Brain microvascular endothelial cell (primary cell): ENCODE measurements around the gene NSUN4.

ENCODE experiments used
- DNase-seq: peaks from one replicate; pipeline ENCODE4 v3.0.0-alpha.2; 2020
- H3K27ac ChIP-seq: fragments of 250-450 bp; sonication (Bioruptor Pico); 2 replicates; pipeline ENCODE4 v1.5.1; 2020; ENCODE audit warnings: mild to moderate bottlenecking, moderate library complexity
- H3K27me3 ChIP-seq: fragments of 250-450 bp; sonication (Bioruptor Pico); replicated peaks from 2 replicates; pipeline ENCODE4 v1.5.1; 2020; ENCODE audit warnings: mild to moderate bottlenecking
- H3K36me3 ChIP-seq: fragments of 250-450 bp; sonication (Bioruptor Pico); replicated peaks from 2 replicates; pipeline ENCODE4 v1.5.1; 2020; ENCODE audit warnings: mild to moderate bottlenecking
- H3K4me3 ChIP-seq: 2 replicates; pipeline ENCODE4 v1.5.1; 2011; ENCODE audit warnings: low read depth, mild to moderate bottlenecking, control low read depth, low read length, moderate library complexity
- in situ Hi-C: cut with HindIII; loops from 2 replicates; pipeline ENCODE4 v1.10.0; 2017; ENCODE audit warnings: low sequenced_read_pairs, low pct_ligation_motif_present
- TF ChIP-seq, protein P1 (sequence below): IDR thresholded peaks from 2 replicates; pipeline ENCODE4 v1.5.1; 2011; ENCODE audit warnings: low read depth, mild to moderate bottlenecking, moderate library complexity, low read length, control low read depth, inconsistent platforms; ENCODE audit errors: missing control alignments

The NSUN4 gene

GRCh38 chr1:46403916-46404315, 63.3 kb downstream of the NSUN4 start:
- Histone ChIP-seq H3K27ac (no peak overlapping the region), H3K4me3 (no peak overlapping the region), H3K36me3 (no peaks in the 10 kb centered on the region), H3K27me3 (peaks cover 4% of the 10 kb centered on the region)
- TF ChIP-seq, protein P1, sequence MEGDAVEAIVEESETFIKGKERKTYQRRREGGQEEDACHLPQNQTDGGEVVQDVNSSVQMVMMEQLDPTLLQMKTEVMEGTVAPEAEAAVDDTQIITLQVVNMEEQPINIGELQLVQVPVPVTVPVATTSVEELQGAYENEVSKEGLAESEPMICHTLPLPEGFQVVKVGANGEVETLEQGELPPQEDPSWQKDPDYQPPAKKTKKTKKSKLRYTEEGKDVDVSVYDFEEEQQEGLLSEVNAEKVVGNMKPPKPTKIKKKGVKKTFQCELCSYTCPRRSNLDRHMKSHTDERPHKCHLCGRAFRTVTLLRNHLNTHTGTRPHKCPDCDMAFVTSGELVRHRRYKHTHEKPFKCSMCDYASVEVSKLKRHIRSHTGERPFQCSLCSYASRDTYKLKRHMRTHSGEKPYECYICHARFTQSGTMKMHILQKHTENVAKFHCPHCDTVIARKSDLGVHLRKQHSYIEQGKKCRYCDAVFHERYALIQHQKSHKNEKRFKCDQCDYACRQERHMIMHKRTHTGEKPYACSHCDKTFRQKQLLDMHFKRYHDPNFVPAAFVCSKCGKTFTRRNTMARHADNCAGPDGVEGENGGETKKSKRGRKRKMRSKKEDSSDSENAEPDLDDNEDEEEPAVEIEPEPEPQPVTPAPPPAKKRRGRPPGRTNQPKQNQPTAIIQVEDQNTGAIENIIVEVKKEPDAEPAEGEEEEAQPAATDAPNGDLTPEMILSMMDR, result no peak
- in situ Hi-C loops, result no loop called here
- DNase-seq, result no peak

- Histone ChIP-seq H3K27me3 (peaks cover 4% of the 10 kb centered on the region), H3K36me3 (no peaks in the 10 kb centered on the region), H3K4me3 (no peak overlapping the region), H3K27ac (no peak overlapping the region)
- no peak for DNase-seq
- in situ Hi-C loops, result no loop called here
- TF ChIP-seq, protein P1, result no peak
These were observed 64.0 kb downstream of the NSUN4 start for GRCh38 chr1:46404482-46405196.

DNA sequence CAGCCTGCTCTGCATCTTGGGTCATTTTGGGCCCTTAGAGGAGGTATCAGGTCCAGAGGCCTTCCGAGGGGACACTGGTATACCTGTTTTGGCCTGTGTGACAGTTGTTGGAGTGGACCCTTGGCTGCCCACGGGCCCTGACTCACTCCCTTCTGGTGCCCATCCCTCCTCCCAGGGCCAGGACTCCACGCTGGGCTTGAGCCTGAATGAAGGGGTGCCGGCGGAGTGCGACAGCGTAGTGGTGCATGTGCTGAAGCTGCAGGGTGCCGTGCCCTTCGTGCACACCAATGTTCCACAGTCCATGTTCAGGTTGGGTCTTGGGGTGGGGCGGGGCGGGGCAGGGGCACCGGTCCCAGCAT, 64.6 kb downstream of the NSUN4 start:
- H3K27me3 ChIP-seq, result peaks cover 4% of the 10 kb centered on the region
- in situ Hi-C loops, result no loop called here
- no peaks in the 10 kb centered on the region for H3K36me3 ChIP-seq
- TF ChIP-seq, protein P1, result no peak
- no peak for DNase-seq
- no peak overlapping the region for H3K27ac ChIP-seq
- H3K4me3 ChIP-seq, result no peak overlapping the region

DNA sequence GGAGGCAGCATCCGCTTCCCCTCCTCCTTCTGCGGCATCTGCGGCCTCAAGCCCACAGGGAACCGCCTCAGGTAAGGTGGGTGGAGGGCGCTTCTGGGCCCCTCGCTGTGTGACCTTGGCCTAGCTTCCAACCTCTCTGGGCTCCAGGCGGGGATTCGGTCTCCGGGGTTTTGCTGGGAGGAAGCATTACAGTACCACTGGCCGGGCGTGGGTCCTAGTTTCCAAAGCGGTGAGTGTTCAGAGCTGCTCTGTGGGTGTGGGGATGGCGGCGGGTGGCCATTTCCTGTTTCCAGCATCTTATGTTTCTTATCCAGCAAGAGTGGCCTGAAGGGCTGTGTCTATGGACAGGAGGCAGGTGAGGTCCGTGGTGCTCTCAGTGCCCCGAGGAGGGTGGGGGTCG, 65.1 kb downstream of the NSUN4 start:
- in situ Hi-C loops, result no loop called here
- no peaks in the 10 kb centered on the region for H3K36me3 ChIP-seq
- TF ChIP-seq, protein P1, result no peak
- no peak overlapping the region for H3K4me3 ChIP-seq
- DNase-seq, result no peak
- peaks cover 4% of the 10 kb centered on the region for H3K27me3 ChIP-seq
- no peak overlapping the region for H3K27ac ChIP-seq

DNA sequence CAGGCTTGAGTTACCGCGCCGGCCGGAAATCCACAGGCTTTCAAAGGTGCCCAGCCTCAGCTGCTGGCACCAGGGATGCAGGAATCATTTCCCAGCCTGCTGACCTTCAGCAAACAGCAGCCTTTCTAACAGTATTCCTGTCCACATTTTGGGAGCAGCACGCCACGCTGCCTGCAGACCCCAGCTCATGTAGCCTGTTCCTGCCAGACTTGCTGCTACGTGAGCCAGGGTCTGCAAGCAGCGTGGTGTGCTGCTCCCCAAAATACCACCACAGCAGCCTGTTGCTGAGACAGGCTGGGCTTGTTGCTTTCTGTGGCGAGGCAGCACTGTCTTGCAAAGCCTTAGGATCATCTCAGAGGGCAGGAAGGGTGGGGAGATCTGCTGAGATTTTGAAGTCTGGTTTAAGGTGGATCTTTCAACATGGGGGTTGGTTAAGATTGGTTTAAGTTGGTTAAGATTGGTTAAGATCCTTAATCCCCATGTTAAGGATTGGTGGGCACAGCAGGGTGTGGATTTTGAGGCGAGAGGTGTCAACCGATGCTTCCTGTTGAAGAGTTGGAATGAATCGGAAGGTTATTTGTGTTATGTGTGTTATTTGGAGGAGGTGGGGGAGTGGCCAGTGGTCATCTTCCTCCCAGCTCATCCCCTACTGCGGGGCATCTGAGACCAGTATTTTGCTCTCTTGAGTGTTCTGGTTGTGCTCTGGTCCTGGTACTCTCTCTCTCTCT, 66.4 kb downstream of the NSUN4 start:
- Histone ChIP-seq H3K36me3 (no peaks in the 10 kb centered on the region), H3K27me3 (no peaks in the 10 kb centered on the region), H3K4me3 (peak overlapping the region; percentile 12), H3K27ac (no peak overlapping the region)
- TF ChIP-seq, protein P1, result no peak
- in situ Hi-C loops, result no loop called here
- no peak for DNase-seq
